GM18499 (cell line): ENCODE results near the gene ANKS1A.
"Not testable (repeated sequence)": the region's sequence is repeated elsewhere in the genome, so short reads cannot be mapped to it uniquely, and the experiment has no call there.

ENCODE experiments used
- ATAC-seq: cut with Tn5 transposase; IDR thresholded peaks from one replicate; pipeline ENCODE4 v1.9.1; 2021; ENCODE audit warnings: moderate number of reproducible peaks; ENCODE audit not compliant: insufficient read depth, unreplicated experiment

ANKS1A gene

GRCh38 chr6:35088281-35089215 lies 199.5 kb downstream of the ANKS1A start:
- no peak for ATAC-seq

- no peak for ATAC-seq
Measured at GRCh38 chr6:35089216-35089934, 200.3 kb downstream of the ANKS1A start.

- ATAC-seq: no peak
Measured at GRCh38 chr6:35089935-35090505, 201.0 kb downstream of the ANKS1A start.

- ATAC-seq: no peak
Measured at GRCh38 chr6:35090734-35091133, 201.7 kb downstream of the ANKS1A start.

GRCh38 chr6:35091346-35092083 lies 202.5 kb downstream of the ANKS1A start:
- ATAC-seq: no peak

GRCh38 chr6:35092362-35093117 lies 203.5 kb downstream of the ANKS1A start:
- no peak for ATAC-seq

GRCh38 chr6:35093118-35093445 lies 204.0 kb downstream of the ANKS1A start:
- ATAC-seq: no peak

- ATAC-seq: no peak
Measured at GRCh38 chr6:35093783-35094182, 204.7 kb downstream of the ANKS1A start.

GRCh38 chr6:35094183-35094582 lies 205.1 kb downstream of the ANKS1A start:
- ATAC-seq: no peak

GRCh38 chr6:35096129-35096862 lies 207.2 kb downstream of the ANKS1A start:
- ATAC-seq: no peak

GRCh38 chr6:35099116-35099515 lies 210.1 kb downstream of the ANKS1A start:
- ATAC-seq: no peak

GRCh38 chr6:35105078-35105477 lies 216.0 kb downstream of the ANKS1A start:
- ATAC-seq: no peak

- not testable (repeated sequence) for ATAC-seq
Measured at GRCh38 chr6:35106061-35106460, 217.0 kb downstream of the ANKS1A start.

GRCh38 chr6:35107208-35107607 lies 218.2 kb downstream of the ANKS1A start:
- not testable (repeated sequence) for ATAC-seq

GRCh38 chr6:35107761-35108160 lies 218.7 kb downstream of the ANKS1A start:
- ATAC-seq: not testable (repeated sequence)

- no peak for ATAC-seq
Measured at GRCh38 chr6:35108309-35108885, 219.3 kb downstream of the ANKS1A start.

- ATAC-seq: no peak
Measured at GRCh38 chr6:35120746-35121145, 231.7 kb downstream of the ANKS1A start.

GRCh38 chr6:35124356-35124755 lies 235.3 kb downstream of the ANKS1A start:
- ATAC-seq: no peak

GRCh38 chr6:35128042-35128441 lies 239.0 kb downstream of the ANKS1A start:
- no peak for ATAC-seq
